Neural cell (in vitro differentiated cells): ENCODE results near the gene SPSB4. TPM values are rescaled to one million over a fixed set of nuclear protein-coding genes. Genes with fewer than 3 reads are reported as not detected.

Experiments used
- H2AFZ ChIP-seq: fragments of 200-600, 300-800 bp; sonication (generic), shearing (Covaris generic); 2 replicates; pipeline ENCODE4 v1.6.0; 2014; ENCODE audit warnings: low read depth, mild to moderate bottlenecking, antibody characterized with exemption, low read length, moderate library complexity
- H3F3A ChIP-seq: fragments of 200-600 bp; shearing (Covaris generic); 2 replicates; pipeline ENCODE4 v1.6.1; 2016; ENCODE audit warnings: mild to moderate bottlenecking, moderate library complexity, mixed read lengths, antibody characterized with exemption, low read length; ENCODE audit not compliant: insufficient read depth, poor library complexity, severe bottlenecking
- H3K27ac ChIP-seq: fragments of 200-600, 300-800 bp; sonication (generic), shearing (Covaris generic); 2 replicates; pipeline ENCODE4 v1.5.1; 2014; ENCODE audit warnings: mild to moderate bottlenecking, low read length, moderate library complexity
- H3K27me3 ChIP-seq: fragments of 300-800, 200-600 bp; sonication (generic), shearing (Covaris generic); 2 replicates; pipeline ENCODE4 v1.6.0; 2014; ENCODE audit warnings: mild to moderate bottlenecking, low read depth, low read length, moderate library complexity; ENCODE audit not compliant: insufficient read depth
- H3K36me3 ChIP-seq: fragments of 300-800, 200-600 bp; sonication (generic), shearing (Covaris generic); 2 replicates; pipeline ENCODE4 v1.5.1; 2014; ENCODE audit warnings: mild to moderate bottlenecking, antibody characterized with exemption, low read length, moderate library complexity; ENCODE audit not compliant: insufficient read depth
- H3K4me2 ChIP-seq: fragments of 300-800, 200-600 bp; sonication (generic), shearing (Covaris generic); 2 replicates; pipeline ENCODE4 v1.6.0; 2014; ENCODE audit warnings: mild to moderate bottlenecking, low read length
- H3K4me3 ChIP-seq: fragments of 300-800, 200-600 bp; sonication (generic), shearing (Covaris generic); 2 replicates; pipeline ENCODE4 v1.5.1; 2014; ENCODE audit warnings: mild to moderate bottlenecking, low read length, moderate library complexity
- H3K79me2 ChIP-seq: fragments of 200-600 bp; shearing (Covaris generic); replicated peaks from 2 replicates; pipeline ENCODE4 v1.6.0; 2014; ENCODE audit warnings: mild to moderate bottlenecking, low read length, moderate library complexity; ENCODE audit not compliant: insufficient read depth
- H3K9ac ChIP-seq: fragments of 300-800, 200-600 bp; sonication (generic), shearing (Covaris generic); 2 replicates; pipeline ENCODE4 v1.6.1; 2016; ENCODE audit warnings: mild to moderate bottlenecking, low read length, mixed read lengths
- H3K9me2 ChIP-seq: fragments of 200-600 bp; shearing (Covaris generic); 2 replicates; pipeline ENCODE4 v1.6.1; 2016; ENCODE audit warnings: mild to moderate bottlenecking, low read length, mixed read lengths; ENCODE audit not compliant: insufficient read depth
- H3K9me3 ChIP-seq: fragments of 200-600, 300-800 bp; sonication (generic), shearing (Covaris generic); 2 replicates; pipeline ENCODE4 v1.6.1; 2016; ENCODE audit warnings: mild to moderate bottlenecking, mixed run types, low read length, moderate library complexity, mixed read lengths
- H4K20me1 ChIP-seq: fragments of 200-600 bp; shearing (Covaris generic); 2 replicates; pipeline ENCODE4 v1.6.1; 2016; ENCODE audit warnings: mild to moderate bottlenecking, mixed run types; ENCODE audit not compliant: insufficient read depth
- CTCF ChIP-seq: fragments of 450-650 bp; IDR thresholded peaks from 2 replicates; pipeline ENCODE4 v1.5.1; 2014; ENCODE audit warnings: antibody characterized with exemption, mild to moderate bottlenecking, moderate library complexity; ENCODE audit not compliant: poor library complexity, severe bottlenecking
- EP300 ChIP-seq: fragments of 450-650 bp; conservative IDR thresholded peaks from 2 replicates; pipeline ENCODE4 v1.6.1; 2014; ENCODE audit warnings: antibody characterized with exemption, mild to moderate bottlenecking, moderate library complexity; ENCODE audit not compliant: poor library complexity, severe bottlenecking
- EZH2 ChIP-seq: fragments of 200-600, 300-800 bp; shearing (Covaris generic), sonication (generic); IDR thresholded peaks from 2 replicates; pipeline ENCODE4 v1.6.1; 2014; ENCODE audit warnings: antibody characterized with exemption, low read length, borderline replicate concordance, mild to moderate bottlenecking; ENCODE audit not compliant: insufficient read depth, poor library complexity, severe bottlenecking
- MXI1 ChIP-seq: fragments of 450-650 bp; conservative IDR thresholded peaks from 2 replicates; pipeline ENCODE4 v1.6.1; 2014; ENCODE audit warnings: antibody characterized with exemption, mild to moderate bottlenecking; ENCODE audit not compliant: poor library complexity, severe bottlenecking
- POLR2AphosphoS5 ChIP-seq: IDR thresholded peaks from 2 replicates; pipeline ENCODE4 v1.6.1; 2012
- RAD21 ChIP-seq: fragments of 450-650 bp; conservative IDR thresholded peaks from 2 replicates; pipeline ENCODE4 v1.6.1; 2014; ENCODE audit warnings: antibody characterized with exemption, mild to moderate bottlenecking, moderate library complexity
- REST ChIP-seq: IDR thresholded peaks from 2 replicates; pipeline ENCODE4 v1.6.1; 2012; ENCODE audit warnings: borderline replicate concordance
- SMC3 ChIP-seq: fragments of 450-650 bp; conservative IDR thresholded peaks from 2 replicates; pipeline ENCODE4 v1.6.1; 2014; ENCODE audit warnings: antibody characterized with exemption, mild to moderate bottlenecking, moderate library complexity; ENCODE audit not compliant: poor library complexity
- TAF1 ChIP-seq: IDR thresholded peaks from 2 replicates; pipeline ENCODE4 v1.6.1; 2012; ENCODE audit warnings: low read depth
- polyA plus RNA-seq: library from polyadenylated mRNA; depleted of rRNA; stranded (reverse); fragments of >200 nt; gene quantifications from 2 replicates; pipeline ENCODE4 v1.2.3, GENCODE V29; 2014

SPSB4 gene
- polyA plus RNA-seq, 1 donor from 2014 or later: 6.1 TPM

GRCh38 chr3:141080431-141080830, 29.3 kb downstream of the SPSB4 start:
- Histone ChIP-seq H3K79me2 (no peaks in the 10 kb centered on the region), H3F3A (no peaks in the 10 kb centered on the region), H3K9me3 (no peaks in the 10 kb centered on the region), H3K27ac (no peak overlapping the region), H3K4me3 (no peak overlapping the region), H3K36me3 (no peaks in the 10 kb centered on the region), H4K20me1 (no peaks in the 10 kb centered on the region), H3K9me2 (no peaks in the 10 kb centered on the region), H3K4me2 (no peak overlapping the region), H2AFZ (no peak overlapping the region), H3K27me3 (no peaks in the 10 kb centered on the region), H3K9ac (no peak overlapping the region)
- TF ChIP-seq SMC3: no peak

- H3K27ac ChIP-seq: no peak overlapping the region
- no peaks in the 10 kb centered on the region for H4K20me1 ChIP-seq
- no peaks in the 10 kb centered on the region for H3K36me3 ChIP-seq
- no peaks in the 10 kb centered on the region for H3K79me2 ChIP-seq
- H3K4me3 ChIP-seq: no peak overlapping the region
- H2AFZ ChIP-seq: no peak overlapping the region
- no peaks in the 10 kb centered on the region for H3K9me2 ChIP-seq
- H3K9me3 ChIP-seq: no peaks in the 10 kb centered on the region
- TF ChIP-seq MXI1 (no peak), TAF1 (no peak), EP300 (no peak), POLR2AphosphoS5 (no peak), RAD21 (no peak), REST (no peak), EZH2 (no peak), SMC3 (no peak), CTCF (no peak)
- H3K4me2 ChIP-seq: no peak overlapping the region
- no peaks in the 10 kb centered on the region for H3F3A ChIP-seq
- H3K9ac ChIP-seq: no peak overlapping the region
- no peaks in the 10 kb centered on the region for H3K27me3 ChIP-seq
Observed at GRCh38 chr3:141081141-141081795, 30.1 kb downstream of the SPSB4 start.

- H3K36me3 ChIP-seq: no peaks in the 10 kb centered on the region
- no peaks in the 10 kb centered on the region for H3K9me2 ChIP-seq
- H3K27me3 ChIP-seq: no peaks in the 10 kb centered on the region
- TF ChIP-seq TAF1 (no peak), RAD21 (no peak), REST (no peak), POLR2AphosphoS5 (no peak), EP300 (no peak), MXI1 (no peak), SMC3 (no peak), CTCF (no peak), EZH2 (no peak)
- H3K27ac ChIP-seq: no peak overlapping the region
- H3K4me2 ChIP-seq: no peak overlapping the region
- H3K9me3 ChIP-seq: no peaks in the 10 kb centered on the region
- no peak overlapping the region for H3K9ac ChIP-seq
- H2AFZ ChIP-seq: no peak overlapping the region
- H4K20me1 ChIP-seq: no peaks in the 10 kb centered on the region
- no peaks in the 10 kb centered on the region for H3K79me2 ChIP-seq
- no peak overlapping the region for H3K4me3 ChIP-seq
- H3F3A ChIP-seq: no peaks in the 10 kb centered on the region
Observed at GRCh38 chr3:141082064-141082463, 30.9 kb downstream of the SPSB4 start.
